ENCODE data around the gene HPS1.

Gene HPS1

DNA sequence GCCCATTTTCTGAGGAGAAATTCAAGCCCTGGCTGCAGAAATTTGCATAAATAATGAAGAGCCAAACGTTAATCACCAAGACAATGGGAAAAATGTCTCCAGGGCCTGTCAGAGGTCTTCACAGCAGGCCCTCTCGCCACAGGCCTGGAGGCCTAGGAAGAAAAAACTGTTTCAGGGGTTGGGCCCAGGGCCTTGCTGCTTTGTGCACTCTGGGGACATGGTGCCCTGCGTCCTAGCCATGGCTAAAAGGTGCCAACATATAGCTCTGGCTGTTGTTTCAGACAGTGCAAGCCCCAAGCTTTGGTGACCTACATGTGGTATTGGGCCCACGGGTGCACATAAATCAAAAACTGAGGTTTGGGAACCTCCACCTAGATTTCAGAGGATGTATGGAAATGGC, 8.0 kb downstream of the HPS1 start:
- TF ChIP-seq, protein P1, sequence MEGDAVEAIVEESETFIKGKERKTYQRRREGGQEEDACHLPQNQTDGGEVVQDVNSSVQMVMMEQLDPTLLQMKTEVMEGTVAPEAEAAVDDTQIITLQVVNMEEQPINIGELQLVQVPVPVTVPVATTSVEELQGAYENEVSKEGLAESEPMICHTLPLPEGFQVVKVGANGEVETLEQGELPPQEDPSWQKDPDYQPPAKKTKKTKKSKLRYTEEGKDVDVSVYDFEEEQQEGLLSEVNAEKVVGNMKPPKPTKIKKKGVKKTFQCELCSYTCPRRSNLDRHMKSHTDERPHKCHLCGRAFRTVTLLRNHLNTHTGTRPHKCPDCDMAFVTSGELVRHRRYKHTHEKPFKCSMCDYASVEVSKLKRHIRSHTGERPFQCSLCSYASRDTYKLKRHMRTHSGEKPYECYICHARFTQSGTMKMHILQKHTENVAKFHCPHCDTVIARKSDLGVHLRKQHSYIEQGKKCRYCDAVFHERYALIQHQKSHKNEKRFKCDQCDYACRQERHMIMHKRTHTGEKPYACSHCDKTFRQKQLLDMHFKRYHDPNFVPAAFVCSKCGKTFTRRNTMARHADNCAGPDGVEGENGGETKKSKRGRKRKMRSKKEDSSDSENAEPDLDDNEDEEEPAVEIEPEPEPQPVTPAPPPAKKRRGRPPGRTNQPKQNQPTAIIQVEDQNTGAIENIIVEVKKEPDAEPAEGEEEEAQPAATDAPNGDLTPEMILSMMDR (IDR thresholded peaks at IDR 0.05; ENCODE audit: extremely low read depth, missing control alignments) = no peak
- no peak for DNase-seq (ENCODE audit: low spot score)

DNA sequence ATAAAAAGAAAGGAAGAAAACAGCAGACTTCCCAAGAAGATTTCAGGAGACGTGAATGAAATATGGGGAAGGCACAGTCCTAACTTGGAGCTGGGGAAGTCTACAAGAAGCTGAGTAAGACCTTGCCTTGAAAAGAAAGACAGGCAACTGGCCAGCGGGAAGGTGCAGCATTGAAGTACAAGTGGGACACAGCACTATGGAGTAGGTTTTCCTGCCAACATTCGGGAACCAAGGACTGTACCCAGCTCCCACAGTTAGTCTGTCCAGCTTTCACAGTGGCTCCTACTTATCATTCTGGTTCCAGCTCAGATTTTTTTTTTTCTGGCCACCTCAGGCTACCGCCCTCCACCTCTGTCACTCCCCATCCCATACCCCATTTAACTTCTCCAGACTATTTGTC, 10.0 kb downstream of the HPS1 start:
- TF ChIP-seq, protein P1 (IDR thresholded peaks at IDR 0.05; ENCODE audit: extremely low read depth, missing control alignments) = no peak

DNA sequence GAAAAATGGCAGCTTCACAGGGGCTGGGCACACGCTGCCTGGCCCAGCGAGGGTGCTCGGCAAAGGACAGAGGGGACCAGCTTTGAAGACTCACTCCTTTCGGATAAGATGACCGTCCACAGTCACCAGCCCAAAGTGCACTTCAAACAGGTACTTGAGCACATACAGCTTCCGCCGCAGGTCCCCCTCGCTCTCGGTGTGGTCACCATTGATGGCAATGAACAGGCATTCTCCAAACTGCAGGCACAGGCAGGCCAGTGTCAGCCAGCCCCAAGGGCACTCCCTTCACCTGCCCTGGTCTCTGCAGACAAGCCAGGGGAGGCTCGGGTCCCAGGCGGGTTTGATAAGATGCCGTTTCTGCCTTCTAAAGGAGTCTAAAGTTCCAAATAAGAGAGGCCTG, 11.6 kb downstream of the HPS1 start:
- TF ChIP-seq, protein P1 (IDR thresholded peaks at IDR 0.05; ENCODE audit: extremely low read depth, missing control alignments) = no peak
- DNase-seq (ENCODE audit: low spot score) = no peak

More for the DNA sequence above, 10.0 kb downstream of the HPS1 start:
- no peak for DNase-seq (ENCODE audit: low spot score)

DNA sequence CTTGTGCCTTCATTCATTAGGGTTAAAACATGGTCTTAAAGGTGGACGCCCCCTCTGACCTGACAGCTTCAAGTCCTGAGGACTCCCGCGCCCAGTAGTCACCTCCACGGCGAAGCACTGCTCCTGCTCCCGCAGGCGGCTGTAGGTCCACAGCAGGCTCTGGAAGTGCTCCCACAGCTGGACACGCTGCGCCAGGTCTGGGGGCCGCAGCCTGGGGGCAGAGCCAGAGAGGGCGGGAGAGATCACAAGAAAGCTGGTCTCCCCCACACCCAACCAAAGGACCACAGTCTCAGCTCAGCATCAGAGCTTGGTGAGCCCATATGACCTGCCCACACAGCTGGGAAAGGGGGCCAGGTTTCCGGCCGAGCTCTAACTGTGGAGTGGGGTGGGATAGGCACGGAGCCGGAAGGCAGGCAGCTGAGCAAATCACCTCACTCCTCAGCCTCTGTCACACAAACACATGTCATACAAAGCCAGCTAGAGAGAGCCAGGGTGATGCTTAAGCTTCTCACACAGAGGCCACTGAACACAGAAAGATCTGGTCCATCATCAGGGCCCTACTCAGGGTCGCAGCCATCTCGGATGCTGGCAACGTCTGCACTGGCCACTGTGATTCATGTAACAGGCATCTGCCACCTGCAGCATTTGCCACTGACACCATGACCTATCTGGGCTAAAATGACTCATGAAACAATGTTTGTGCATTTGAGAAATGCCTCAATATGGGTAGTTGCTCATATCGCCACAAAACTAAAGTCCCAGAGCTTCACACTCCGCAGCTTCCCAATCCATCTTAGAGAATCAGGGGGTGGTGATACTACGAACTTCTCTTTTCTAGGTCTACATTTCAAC, 12.6 kb downstream of the HPS1 start:
- DNase-seq (ENCODE audit: low spot score) = no peak
- TF ChIP-seq, protein P1 (IDR thresholded peaks at IDR 0.05; ENCODE audit: extremely low read depth, missing control alignments) = no peak

DNA sequence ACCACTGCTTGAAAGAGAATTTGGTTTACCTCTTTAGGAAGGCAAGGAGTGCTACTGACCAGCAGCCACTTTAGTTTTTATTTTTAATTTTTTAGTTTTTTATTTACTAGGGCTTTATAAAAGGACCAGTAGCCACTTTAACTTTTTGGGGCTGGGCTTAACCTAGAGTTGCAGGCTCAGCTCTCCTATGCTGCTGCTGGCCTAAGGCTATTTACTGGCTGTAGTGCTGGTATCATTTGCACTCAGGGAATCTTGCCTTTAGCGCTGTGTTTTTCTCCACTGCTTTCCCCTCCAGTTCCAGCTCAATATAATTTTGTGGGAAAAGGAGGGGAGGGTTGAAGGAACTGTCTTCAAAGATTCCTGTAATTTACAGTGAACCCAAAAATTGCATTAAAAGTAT, 13.4 kb downstream of the HPS1 start:
- TF ChIP-seq, protein P1 (IDR thresholded peaks at IDR 0.05; ENCODE audit: extremely low read depth, missing control alignments) = no peak
- DNase-seq (ENCODE audit: low spot score) = no peak

DNA sequence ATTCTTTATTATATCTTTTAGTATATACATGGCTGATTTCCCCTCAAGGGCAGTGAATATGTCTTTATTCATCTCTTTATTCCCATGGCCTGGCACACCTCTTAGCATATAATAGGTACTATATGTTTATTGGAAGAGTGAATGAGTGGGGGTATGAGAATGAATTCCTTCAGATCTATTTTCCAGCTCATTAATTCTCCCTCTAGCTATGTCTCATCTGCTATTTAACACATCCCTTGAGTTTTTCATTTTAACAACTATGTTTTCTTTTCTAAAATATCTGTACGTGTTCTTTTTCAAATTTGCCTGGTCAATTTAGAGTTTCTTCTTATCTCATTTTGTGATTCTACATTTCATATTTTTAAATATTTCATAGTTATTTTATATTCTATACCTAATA, 14.4 kb downstream of the HPS1 start:
- TF ChIP-seq, protein P1 (IDR thresholded peaks at IDR 0.05; ENCODE audit: extremely low read depth, missing control alignments) = no peak
- DNase-seq (ENCODE audit: low spot score) = no peak

DNA sequence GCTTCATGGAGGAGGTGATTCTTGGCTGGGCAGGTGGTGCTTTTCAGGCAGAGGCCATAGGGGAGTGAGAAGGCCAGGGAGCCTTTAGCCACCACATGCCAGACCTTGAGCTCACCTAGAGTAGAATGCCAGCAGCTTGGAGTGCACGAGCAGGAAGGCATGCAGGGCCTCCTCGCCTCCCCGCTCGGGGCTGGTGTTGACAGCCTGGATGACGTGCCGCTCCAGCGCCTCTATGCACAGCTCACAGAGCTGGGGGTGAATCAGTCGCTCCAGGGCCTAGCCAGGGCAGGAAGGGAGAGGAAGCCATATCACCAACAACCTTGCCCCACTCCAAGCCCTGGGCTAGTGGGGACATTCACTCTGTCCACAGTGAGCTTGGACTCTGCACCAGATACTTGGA, 15.7 kb downstream of the HPS1 start:
- DNase-seq (ENCODE audit: low spot score) = no peak
- TF ChIP-seq, protein P1 (IDR thresholded peaks at IDR 0.05; ENCODE audit: extremely low read depth, missing control alignments) = no peak
